Measurements from ENCODE around the gene SLC28A1.

DNA sequence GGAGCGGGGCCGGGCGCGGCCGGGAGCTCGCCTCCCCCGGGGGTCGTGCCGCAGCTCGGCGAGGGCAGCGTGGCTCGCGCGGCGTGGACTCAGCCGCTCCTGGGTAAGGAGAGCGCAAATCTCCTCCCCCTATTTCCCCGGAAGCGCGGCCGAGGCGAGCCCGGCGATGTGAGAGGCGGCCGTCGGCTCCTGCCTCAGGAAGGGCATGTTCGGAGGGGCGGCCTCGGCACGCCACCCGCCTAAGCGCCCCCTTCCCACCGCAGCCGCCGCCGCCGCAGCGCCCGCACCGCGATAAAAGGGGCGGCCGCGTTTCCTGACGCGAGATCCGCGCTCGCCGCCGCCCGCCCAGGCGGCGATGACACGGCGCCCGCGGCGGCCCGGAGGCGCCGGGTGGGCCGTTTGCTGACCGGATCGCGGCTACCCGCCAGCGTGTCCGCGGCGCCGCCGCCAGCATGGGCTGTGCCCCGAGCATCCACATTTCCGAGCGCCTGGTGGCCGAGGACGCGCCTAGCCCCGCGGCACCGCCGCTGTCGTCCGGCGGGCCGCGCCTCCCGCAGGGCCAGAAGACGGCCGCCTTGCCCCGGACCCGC, 97.3 kb downstream of the SLC28A1 start, which contains the start of gene PDE8A:
- TF ChIP-seq POLR2A (IDR thresholded peaks at IDR 0.05; ENCODE audit: low read length) (no peak), GATA1 (IDR thresholded peaks at IDR 0.05; ENCODE audit: low read depth, low read length) (no peak)

Data from erythroblast (primary cell).